T47D (cell line): ENCODE data around the gene RAB11FIP4.

Experiments used
- DNase-seq, 2 experiments: peaks; one replicate each; pipeline versions ENCODE4 v3.0.0 to v3.0.0-alpha.2; 2011 to 2012; ENCODE audit warnings: low read depth in 1 of 2, low spot score in 1 of 2
- JUND ChIP-seq: IDR thresholded peaks from 2 replicates; pipeline ENCODE4 v1.6.1; 2012; ENCODE audit warnings: low read depth
- in situ Hi-C: cut with HindIII; loops from 2 replicates; pipeline ENCODE4 v1.10.0; 2016; ENCODE audit warnings: low sequenced_read_pairs, low pct_unique_long_range_greater_than_20kb

The RAB11FIP4 gene

GRCh38 chr17:31492206-31492605, 100.7 kb downstream of the RAB11FIP4 start:
- no peak for DNase-seq
- in situ Hi-C loops = no loop called here
- no peak for TF ChIP-seq JUND

- TF ChIP-seq JUND = no peak
- in situ Hi-C loops = no loop called here
- DNase-seq = no peak
Observed at GRCh38 chr17:31492880-31493655, 101.6 kb downstream of the RAB11FIP4 start.

DNA sequence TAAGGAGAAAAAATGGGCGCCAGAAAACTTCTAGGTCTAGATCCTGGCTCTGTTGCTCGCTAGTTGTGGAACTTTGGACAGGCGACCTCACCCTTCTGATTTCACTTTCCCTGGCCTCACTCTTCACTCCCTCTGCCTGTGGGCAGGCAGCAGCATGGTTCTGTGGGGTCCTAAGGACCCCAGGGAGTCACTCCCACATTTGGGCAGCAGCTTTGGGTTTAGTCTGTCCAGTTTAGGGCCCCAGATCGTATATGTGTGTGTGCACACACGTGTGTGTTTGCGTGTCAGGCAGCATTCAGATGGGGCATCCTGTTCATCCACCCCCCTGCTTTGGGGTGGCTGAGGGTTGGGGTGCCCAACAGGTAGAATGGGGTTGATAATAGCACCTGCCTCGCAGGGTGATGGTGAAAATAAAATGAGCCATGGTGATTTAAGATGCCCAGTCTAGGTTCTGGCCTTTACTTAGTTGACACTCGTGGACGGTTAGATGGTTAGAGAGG, 102.2 kb downstream of the RAB11FIP4 start:
- in situ Hi-C loops = no loop called here
- no peak for DNase-seq
- no peak for TF ChIP-seq JUND

DNA sequence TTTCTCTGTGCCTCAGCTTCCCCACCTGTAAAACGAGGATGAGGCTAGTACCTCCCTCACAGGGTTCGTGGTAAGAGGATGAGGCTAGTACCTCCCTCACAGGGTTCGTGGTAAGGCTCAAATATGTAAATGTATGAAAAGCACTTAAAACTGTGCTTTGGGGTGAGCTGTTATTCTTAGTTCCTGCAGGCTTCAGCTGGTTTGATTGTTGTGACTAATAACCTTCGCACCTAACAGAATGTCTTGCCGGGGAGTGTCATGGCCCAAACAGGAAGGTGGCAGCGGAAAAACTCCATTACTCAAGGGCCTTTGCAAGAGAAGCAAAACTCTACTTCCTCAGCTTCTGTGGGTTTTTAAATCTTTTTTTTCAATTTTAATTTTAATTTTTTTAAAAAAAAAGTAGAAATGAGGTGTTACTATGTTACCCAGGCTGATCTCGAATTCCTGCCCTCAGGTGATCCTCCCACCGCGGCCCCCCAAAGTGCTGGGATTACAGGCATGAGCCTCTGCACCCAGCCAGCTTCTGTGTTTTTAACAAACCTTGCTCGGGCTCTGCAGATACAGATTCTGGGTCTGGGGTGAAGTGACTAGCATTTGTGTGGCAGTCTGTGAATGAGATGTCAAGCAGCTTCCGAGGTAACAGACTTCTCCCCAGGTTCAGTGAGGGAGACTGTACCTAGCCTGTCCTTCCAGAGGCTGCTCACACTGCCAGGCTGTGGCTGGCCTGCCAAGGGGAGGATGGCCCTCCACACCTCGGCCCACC, 103.0 kb downstream of the RAB11FIP4 start:
- DNase-seq = no peak

GRCh38 chr17:31495022-31495885, 103.8 kb downstream of the RAB11FIP4 start:
- in situ Hi-C loops = no loop called here
- DNase-seq = peak in 1 of 2 experiments; percentile 87
- no peak; the same call in 1 of the 2 replicates for TF ChIP-seq JUND

More for the DNA sequence above, 103.0 kb downstream of the RAB11FIP4 start:
- no peak for TF ChIP-seq JUND
- in situ Hi-C loops = no loop called here

DNA sequence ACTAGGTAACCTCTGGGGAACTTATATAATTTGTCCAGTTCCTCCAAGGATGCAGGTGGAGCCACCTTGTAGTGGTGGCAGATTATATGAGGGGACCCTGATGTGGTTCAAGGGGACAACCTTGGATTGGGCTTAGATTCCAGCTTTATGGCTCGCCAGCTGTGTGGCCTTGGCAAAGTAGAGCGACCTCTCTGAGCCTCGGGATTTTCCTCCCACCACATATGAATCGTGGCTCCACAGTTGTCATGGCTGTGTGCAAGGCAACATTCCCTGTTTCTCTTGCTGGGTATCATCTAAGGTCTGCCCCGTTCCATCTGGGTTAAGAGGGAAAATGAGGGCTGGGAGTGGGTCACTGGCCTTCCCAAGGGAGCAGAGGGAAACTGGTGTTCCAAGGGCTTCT, 104.6 kb downstream of the RAB11FIP4 start:
- TF ChIP-seq JUND = no peak
- in situ Hi-C loops = no loop called here
- DNase-seq = no peak

DNA sequence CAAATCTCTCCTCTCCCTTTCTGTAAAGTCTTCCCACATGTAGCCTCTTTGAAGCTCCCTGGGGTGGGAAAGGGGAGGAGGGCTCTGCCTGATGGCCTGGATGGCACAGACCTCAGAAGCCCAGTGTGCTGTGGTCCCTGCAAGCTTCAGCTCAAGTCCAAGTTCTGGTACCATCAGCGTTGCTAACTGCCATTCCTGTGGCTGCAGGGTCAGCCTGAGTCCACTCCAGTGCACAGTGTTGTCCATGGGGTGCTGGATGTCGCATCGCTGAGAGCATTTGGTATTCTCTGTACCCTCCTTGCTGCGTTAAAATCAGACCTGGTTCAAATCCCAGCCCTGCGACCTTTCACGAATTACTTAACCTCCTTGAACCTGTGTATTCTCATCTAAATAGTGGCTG, 105.1 kb downstream of the RAB11FIP4 start:
- no peak for TF ChIP-seq JUND
- in situ Hi-C loops = no loop called here
- DNase-seq = no peak

DNA sequence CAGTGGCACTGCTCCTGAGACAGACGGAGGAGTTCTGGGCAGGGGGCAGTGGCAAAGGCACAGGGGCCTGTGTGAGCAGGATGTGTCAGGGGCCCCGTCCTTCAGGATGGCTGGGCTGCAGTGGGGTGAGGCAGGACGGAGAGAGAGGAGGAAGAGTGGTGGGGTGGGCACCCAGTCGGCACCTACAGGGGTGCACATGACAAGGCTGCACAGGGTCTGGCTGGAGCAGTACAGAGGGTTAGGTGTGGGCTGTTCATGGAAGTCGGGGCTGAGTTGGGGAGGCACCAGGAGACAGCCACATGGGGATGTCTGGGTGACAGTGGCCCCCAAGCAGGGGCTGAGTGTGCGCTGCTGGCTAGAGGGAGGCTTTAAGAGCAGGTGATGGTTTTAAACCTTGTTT, 106.0 kb downstream of the RAB11FIP4 start:
- no peak for TF ChIP-seq JUND
- in situ Hi-C loops = no loop called here
- no peak for DNase-seq

DNA sequence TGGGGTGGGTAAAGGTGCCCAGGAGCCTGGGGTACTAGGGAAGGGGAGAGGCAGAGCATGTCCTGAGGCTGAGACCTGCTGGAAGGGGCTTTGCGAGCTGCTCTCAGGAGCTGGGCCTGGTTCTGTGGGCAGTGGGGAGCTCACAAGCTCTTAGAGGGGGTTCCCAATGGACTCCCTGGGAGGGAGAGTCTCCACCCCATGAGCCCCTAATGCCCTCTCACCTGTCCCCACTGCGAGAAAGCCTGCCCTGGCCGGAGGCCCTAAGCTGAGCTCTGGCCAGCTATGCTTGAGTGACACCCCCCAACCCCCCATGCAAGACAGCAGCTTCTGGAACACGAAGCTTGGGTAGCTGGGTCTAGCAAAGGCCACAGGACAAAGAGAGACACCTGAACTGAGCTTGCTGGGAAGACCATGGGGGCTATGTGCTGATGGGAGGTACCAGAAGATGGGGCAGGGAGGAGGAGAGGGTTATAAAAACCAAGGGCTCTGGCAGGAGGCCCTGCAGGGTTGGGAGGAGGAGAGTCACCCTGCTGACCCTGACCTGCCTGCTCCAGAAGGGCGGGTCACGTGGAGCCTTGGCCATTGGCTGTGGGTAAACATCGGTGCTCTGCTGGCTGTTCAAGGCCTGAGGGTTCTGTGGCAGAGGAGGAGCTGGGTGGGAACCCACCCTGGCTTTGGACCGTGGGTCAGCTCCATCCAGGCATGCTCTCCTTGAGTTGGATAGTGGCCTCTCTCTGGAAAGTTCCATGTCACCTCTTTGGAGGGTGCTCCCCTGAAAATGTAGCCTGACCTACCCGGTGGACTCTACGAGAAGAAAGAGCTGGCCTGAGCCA, 106.7 kb downstream of the RAB11FIP4 start:
- in situ Hi-C loops = no loop called here
- DNase-seq = peak in 1 of 2 experiments; percentile 42
- TF ChIP-seq JUND = no peak

GRCh38 chr17:31499771-31500554, 108.5 kb downstream of the RAB11FIP4 start:
- in situ Hi-C loops = no loop called here
- DNase-seq = peak in 1 of 2 experiments; percentile 76
- TF ChIP-seq JUND = no peak

DNA sequence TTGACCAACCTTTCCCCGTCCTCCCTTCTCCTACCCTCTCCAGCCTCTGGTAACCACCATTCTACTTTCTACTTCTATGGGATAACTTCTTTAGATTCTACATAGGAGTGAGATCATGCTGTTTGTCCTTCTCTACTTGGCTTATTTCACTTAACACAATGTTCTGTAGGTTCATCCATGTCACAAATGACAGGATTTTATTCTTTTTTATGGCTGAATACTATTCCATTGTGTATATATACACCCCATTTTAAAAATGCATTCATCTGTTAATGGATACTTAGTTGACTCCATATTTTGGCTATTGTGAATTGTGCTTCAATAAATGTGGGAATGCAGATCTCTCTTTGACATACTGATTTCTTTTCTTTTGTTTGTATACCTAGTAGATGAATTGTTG, 115.0 kb downstream of the RAB11FIP4 start:
- TF ChIP-seq JUND = no peak
- in situ Hi-C loops = no loop called here
- no peak for DNase-seq
